SK-N-MC (cell line): ENCODE measurements around the gene NRIP3.

Source experiments
- EZH2 ChIP-seq: fragments of 200-600 bp; sonication (generic); IDR thresholded peaks from one replicate; pipeline ENCODE4 v1.6.1; 2017; ENCODE audit warnings: antibody characterized with exemption
- FOXP2 ChIP-seq: optimal IDR thresholded peaks from 2 replicates; pipeline ENCODE3; 2011; ENCODE audit warnings: mild to moderate bottlenecking, moderate library complexity; ENCODE audit not compliant: insufficient read depth; ENCODE audit errors: extremely low read length, control extremely low read depth
- POLR2AphosphoS5 ChIP-seq: IDR thresholded peaks from 2 replicates; pipeline ENCODE4 v1.6.1; 2012; ENCODE audit warnings: mild to moderate bottlenecking, low read depth, low read length, borderline replicate concordance

DNA sequence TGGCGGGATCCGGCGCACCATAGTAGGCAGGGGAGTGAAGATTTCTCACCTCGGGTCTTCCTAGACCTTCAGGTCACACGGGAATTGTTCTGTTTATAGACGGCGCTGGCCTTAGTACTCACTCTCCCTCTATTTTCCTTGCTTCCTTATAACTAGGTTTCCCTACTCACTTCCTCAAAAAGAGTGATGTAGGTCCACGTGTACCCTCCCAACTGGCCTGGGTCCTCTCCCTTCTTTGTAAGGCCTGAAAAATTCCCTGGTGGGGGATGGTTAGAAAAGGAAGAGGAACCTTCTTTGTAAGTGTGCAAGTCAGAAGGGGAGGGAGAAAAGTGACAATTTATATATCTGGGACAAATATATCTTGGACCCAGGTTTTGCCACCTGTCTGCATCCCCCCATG is 36.6 kb downstream of the NRIP3 start:
- TF ChIP-seq POLR2AphosphoS5 (no peak), FOXP2 (no peak), EZH2 (no peak)
